GM12801 (cell line): ENCODE results near the gene EPN2.

Experiments
- TF ChIP-seq, protein P1 (sequence below): IDR thresholded peaks from one replicate; pipeline ENCODE4 v1.5.1; 2011; ENCODE audit warnings: control low read depth; ENCODE audit not compliant: insufficient read length; ENCODE audit errors: extremely low read depth

EPN2 gene

DNA sequence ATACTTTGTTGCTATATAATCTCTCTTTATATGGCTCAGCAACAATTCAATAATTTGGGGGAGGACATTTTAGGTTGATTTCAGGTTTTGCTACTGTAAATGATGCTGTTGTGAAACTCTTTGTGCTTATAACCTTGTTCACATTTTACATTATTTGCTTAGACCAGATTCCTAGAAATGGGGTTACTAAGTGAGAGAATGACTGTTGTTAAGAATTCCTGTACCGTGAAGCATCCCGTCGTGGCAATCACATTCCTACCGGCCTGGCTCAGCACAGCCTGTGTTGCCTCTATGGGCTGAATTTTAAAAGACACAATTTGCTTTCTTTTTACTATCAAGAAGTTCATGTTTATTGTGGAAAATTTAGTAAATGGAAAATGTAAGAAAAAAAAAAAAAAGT is 94.0 kb downstream of the EPN2 start:
- TF ChIP-seq, protein P1, sequence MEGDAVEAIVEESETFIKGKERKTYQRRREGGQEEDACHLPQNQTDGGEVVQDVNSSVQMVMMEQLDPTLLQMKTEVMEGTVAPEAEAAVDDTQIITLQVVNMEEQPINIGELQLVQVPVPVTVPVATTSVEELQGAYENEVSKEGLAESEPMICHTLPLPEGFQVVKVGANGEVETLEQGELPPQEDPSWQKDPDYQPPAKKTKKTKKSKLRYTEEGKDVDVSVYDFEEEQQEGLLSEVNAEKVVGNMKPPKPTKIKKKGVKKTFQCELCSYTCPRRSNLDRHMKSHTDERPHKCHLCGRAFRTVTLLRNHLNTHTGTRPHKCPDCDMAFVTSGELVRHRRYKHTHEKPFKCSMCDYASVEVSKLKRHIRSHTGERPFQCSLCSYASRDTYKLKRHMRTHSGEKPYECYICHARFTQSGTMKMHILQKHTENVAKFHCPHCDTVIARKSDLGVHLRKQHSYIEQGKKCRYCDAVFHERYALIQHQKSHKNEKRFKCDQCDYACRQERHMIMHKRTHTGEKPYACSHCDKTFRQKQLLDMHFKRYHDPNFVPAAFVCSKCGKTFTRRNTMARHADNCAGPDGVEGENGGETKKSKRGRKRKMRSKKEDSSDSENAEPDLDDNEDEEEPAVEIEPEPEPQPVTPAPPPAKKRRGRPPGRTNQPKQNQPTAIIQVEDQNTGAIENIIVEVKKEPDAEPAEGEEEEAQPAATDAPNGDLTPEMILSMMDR: no peak

DNA sequence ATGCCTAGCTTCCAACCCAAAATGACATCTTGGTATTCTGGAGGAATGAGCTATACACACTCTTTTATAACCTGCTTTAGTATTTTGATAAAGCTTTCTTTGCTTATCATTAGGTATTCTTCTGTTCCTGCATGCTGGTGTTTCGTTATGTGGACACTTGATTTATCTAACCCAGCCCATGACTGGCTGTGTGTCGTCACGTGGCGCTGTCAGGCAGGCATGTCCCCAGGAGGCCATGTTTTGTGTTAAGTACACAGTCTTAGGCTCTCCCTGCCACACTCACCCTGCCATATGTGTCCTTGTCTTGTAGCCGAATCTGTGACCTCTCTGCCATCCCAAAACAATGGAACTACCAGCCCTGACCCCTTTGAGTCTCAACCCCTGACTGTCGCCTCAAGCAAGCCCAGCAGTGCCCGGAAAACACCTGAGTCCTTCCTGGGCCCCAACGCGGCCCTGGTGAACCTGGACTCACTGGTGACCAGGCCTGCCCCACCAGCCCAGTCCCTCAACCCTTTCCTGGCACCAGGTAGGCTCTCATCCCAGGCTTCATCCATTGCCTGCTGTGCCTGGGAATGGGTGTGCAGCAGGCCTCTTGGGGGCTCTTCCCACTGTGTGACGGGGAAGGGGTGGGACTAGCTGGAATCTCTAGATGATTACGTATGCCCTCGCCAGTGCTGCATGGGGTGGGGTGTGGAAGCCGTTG is 94.5 kb downstream of the EPN2 start:
- TF ChIP-seq, protein P1: no peak

DNA sequence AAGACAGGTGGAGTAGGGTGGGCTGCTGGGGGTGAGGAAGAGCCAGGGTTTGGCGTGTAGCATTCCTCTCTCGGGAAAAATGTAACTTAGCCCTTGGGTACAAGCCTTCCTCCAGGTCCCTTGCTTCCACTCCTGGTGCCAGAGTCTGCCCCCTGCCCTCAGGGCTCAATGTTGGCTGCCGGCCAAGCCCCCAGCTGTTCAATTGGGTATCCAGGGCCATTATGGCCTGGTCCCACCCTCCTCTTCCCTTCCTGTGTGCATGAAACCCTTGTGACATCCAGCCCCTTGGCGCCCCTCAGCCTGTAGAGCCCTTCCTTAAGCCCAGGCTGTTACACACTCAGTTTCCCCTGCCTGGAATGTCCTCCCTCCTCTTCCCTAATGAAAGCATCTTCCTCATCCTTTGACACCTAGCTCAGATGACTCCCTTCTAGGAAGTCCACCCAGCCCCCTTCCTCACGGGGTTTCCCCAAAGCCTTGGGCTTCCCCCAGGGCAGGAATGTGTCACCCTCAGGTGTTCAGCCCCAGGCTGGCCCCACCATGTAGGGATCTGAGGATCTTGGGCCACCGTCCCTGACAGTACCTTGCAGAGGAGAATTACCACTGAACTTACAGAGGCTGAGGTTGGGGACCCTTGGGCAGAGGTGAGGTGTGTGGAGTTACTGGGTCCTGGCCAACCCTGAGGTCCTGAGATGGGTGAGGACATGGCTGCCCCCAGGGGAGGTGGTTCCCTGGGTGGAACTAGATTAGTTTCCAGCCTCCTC is 95.4 kb downstream of the EPN2 start:
- TF ChIP-seq, protein P1: no peak

DNA sequence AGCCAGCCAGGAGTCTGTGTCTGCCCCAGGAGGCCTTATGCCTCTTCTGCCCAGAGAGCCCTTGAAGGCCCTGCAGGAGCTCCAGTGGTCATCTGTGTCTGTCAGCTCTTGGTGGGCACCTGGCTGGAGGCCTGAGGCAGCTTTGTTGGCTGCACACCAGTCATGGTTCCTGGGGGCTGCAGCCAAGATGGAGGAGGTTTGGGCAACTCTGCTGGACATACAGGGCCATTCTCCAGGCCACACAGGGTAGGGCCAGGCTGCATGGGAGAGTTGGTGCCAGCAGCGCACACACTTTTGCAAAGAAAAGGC is 95.9 kb downstream of the EPN2 start:
- TF ChIP-seq, protein P1: no peak

DNA sequence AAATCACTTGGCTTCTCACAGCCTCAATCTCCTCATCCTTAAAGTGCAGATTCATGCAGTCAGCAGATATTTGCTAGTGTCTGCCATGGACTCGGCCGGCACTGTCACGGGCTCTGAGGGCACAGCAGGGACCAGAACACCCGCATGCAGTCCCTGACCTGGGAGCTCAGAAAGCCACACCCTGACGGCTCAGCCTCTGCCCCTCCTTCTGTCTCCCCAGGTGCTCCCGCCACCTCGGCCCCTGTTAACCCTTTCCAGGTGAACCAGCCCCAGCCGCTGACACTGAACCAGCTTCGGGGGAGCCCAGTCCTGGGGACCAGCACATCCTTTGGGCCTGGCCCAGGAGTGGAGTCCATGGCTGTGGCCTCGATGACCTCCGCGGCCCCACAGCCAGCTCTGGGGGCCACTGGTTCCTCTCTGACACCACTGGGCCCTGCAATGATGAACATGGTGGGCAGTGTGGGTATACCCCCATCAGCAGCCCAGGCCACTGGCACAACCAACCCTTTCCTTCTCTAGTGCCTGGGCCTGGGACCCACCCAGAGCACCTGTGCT is 96.6 kb downstream of the EPN2 start:
- TF ChIP-seq, protein P1: no peak

DNA sequence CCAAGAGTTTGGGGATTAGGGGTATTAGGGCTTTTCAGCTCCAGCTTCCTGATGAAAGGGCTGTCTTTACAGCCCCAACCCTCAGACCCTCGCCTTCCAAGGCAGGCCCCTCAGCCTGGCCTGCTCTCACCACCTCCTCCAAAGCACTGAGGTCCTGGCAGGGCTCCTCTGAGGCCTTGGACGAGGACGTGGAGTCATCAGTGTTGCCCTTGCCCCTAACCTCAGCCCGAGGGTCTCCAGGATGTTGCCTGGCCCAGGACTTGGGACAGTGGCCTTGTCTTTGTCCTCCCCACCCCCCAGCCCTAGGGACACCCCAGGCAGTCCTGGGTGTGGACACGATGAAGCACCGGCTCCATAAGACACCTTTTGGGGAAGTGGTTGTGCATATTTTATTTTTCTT is 97.2 kb downstream of the EPN2 start:
- TF ChIP-seq, protein P1: no peak

DNA sequence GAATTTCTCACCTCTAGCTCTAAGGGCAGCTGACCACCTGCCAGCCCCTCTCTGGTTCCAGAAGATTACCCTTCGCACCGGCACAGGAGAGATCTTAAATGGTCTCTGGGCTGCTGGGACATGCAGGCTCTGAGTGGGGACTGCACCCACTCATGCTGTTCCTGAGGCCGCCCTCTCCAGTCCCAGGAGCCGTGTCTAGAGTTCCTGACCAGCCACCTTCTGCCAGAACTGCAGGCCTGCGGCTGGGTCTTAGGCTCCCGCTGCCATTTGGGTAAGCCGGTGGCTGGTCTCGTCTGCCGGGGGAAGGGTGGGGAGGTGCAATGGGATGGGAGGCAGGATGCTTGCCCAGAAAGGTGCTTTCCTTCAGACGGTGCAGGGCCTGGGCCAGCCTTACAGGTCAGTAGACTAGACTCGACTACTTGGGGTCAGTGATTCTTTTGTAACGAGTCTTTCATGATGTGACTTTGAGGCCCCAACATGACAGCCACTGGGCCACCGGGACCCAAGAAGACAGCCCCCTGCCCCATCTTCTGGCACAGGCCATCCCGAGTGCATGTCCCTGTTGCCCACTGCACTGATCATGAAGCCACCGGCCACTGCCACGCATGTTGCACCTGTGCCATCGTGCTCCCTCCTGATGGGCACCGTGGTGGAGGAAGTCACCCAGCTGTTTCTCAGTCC is 98.9 kb downstream of the EPN2 start:
- TF ChIP-seq, protein P1: no peak
